ENCODE results near the gene IFT172.

Gene IFT172

DNA sequence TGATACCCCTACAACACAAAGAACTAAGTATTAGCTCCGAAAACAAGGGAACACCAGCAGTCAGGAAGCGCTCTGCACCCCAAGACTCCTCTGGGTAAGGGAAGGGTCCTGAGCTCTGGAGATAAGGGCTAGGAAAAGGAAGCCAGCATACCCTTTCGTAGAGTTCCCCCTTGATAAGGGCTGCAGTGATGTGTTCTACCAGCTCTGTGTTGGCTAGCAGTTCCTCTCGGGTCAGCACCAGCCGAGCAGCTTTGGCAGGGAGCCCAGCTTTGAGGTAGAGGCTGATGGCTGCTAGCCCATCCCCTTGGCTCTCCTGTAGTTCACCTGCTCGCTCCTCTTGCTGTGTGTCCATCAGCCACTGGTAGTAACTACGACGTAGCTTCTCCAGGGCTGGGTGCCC, 28.4 kb downstream of the IFT172 start:
- H3K4me3 ChIP-seq (ENCODE audit: control insufficient read depth, low read depth, low read length) = no peak overlapping the region
- no peak for DNase-seq (ENCODE audit: low read depth)
- TF ChIP-seq, protein P1, sequence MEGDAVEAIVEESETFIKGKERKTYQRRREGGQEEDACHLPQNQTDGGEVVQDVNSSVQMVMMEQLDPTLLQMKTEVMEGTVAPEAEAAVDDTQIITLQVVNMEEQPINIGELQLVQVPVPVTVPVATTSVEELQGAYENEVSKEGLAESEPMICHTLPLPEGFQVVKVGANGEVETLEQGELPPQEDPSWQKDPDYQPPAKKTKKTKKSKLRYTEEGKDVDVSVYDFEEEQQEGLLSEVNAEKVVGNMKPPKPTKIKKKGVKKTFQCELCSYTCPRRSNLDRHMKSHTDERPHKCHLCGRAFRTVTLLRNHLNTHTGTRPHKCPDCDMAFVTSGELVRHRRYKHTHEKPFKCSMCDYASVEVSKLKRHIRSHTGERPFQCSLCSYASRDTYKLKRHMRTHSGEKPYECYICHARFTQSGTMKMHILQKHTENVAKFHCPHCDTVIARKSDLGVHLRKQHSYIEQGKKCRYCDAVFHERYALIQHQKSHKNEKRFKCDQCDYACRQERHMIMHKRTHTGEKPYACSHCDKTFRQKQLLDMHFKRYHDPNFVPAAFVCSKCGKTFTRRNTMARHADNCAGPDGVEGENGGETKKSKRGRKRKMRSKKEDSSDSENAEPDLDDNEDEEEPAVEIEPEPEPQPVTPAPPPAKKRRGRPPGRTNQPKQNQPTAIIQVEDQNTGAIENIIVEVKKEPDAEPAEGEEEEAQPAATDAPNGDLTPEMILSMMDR (IDR thresholded peaks at IDR 0.05; ENCODE audit: control insufficient read depth, insufficient read depth, low read depth, low read length, missing control alignments) = no peak

DNA sequence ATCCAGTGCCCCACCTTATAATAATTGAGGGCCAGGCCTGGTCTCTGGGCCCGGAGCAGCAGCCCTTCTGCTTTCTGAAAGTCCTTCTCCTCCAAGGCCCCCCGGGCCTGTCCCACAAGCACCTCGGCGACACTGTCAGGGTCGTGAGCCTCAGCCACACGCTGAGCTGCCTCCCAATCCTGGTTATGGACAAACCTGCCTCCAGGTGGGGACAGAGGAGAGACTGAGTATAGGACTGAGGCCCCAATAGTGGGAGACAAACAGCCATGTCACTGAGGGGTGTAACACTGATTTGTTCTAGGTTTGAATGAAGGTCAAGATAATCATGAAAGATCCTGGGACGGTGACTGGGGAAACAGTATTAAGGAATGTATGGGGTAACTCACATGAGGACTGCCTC, 35.6 kb downstream of the IFT172 start:
- DNase-seq (ENCODE audit: low read depth) = no peak
- TF ChIP-seq, protein P1 (IDR thresholded peaks at IDR 0.05; ENCODE audit: control insufficient read depth, insufficient read depth, low read depth, low read length, missing control alignments) = no peak
- no peak overlapping the region for H3K4me3 ChIP-seq (ENCODE audit: control insufficient read depth, low read depth, low read length)

DNA sequence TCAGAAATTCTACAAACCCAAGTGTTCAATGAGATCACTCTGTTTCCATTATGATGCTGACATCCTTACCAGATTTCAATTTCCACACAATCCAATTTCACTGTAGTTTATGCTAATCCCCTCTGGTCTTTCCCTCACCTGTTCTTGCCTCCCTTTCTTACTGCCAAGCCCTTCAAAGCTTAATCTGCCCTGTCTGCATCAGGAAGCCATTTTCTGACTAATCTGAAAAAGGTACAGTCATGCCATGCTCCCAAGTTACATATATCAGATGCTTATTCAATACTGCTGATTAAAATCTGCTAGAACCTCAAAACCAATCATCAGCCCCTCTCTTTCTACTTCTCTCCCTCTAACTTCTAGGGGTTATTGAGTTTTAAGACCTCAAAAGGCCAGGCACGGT, 38.4 kb downstream of the IFT172 start:
- no peak overlapping the region for H3K4me3 ChIP-seq (ENCODE audit: control insufficient read depth, low read depth, low read length)
- TF ChIP-seq, protein P1 (IDR thresholded peaks at IDR 0.05; ENCODE audit: control insufficient read depth, insufficient read depth, low read depth, low read length, missing control alignments) = no peak

DNA sequence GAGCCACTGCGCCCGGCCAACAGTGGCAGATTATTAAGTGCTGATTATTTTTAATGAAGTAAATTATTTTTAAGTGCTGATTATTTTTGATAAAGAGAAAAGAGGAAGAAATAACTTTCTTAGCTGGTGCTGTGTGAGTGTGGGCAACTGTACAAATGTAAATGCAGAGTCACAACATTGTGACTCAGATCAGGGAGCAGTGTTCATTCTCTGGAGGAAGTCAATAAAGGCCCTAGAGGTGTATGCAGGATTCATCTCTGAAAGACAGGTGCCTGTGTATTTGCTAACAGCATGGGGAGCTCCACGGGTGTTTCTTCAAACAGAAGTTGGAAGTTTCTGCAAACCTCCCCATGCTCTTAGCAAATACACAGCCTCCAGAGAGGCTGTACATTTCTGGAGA, 41.2 kb downstream of the IFT172 start:
- DNase-seq (ENCODE audit: low read depth) = no peak
- TF ChIP-seq, protein P1 (IDR thresholded peaks at IDR 0.05; ENCODE audit: control insufficient read depth, insufficient read depth, low read depth, low read length, missing control alignments) = no peak

More for the DNA sequence above, 38.4 kb downstream of the IFT172 start:
- no peak for DNase-seq (ENCODE audit: low read depth)

DNA sequence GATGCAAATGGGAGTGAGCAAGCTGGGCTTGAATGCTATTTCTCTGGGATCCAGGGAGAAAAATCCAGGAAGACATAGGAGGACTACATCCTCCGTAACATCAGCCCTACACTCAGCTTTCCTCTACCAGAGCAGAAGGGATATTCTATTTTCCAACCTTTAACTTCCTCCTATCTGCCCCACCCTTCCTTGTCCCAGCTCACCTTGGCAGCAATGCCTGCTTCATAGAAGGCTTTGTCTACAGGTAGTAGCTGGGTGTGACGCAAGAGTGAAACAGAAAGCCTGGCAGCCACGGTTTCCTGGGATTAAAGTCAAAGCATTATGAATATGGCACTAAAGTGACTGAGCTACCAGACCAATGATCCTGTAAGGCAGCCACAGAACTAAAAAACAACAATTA, 43.5 kb downstream of the IFT172 start:
- DNase-seq (ENCODE audit: low read depth) = no peak
- TF ChIP-seq, protein P1 (IDR thresholded peaks at IDR 0.05; ENCODE audit: control insufficient read depth, insufficient read depth, low read depth, low read length, missing control alignments) = no peak

More for the DNA sequence above, 41.2 kb downstream of the IFT172 start:
- H3K4me3 ChIP-seq (ENCODE audit: control insufficient read depth, low read depth, low read length) = no peak overlapping the region

DNA sequence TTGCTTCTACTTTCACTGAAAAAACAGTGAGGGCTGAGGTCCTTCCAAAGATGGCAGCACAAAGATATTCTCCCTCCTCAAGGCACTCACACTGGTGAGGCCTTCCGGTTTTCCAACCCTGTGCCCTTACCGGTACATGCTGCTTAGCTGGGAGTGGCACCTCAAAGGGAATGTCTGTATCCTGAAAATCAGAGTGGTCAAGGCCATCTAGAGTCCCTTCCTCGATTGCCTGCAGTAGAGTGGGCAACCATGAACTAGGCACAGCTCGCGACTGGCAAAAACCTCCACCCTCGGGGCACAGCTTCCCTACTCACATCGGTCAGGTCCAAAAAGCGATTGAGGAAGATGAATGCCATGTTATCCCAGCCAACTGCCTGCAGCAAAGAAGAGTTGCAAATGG, 43.9 kb downstream of the IFT172 start:
- no peak overlapping the region for H3K4me3 ChIP-seq (ENCODE audit: control insufficient read depth, low read depth, low read length)
- TF ChIP-seq, protein P1 (IDR thresholded peaks at IDR 0.05; ENCODE audit: control insufficient read depth, insufficient read depth, low read depth, low read length, missing control alignments) = no peak
- DNase-seq (ENCODE audit: low read depth) = no peak

More for the DNA sequence above, 43.5 kb downstream of the IFT172 start:
- H3K4me3 ChIP-seq (ENCODE audit: control insufficient read depth, low read depth, low read length) = no peak overlapping the region

DNA sequence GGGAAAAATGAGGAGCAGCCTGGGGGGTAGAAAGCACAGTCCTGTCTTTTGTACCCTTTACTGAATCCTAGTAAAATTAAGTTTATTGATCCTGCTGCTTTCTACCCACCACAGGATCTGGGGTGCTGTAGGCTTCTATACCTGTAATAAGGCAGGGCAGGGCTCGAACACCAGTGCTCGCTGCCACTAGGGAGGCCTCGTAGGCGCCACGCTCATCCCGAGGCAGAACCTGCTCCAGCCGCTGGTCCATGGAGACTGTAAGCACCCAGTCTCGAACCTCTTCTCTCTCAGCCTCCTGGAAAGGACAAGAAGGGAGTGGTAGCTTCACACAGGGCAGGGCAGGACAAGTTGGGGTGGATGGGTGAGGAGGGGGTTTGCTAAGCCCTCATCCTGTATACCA, 44.4 kb downstream of the IFT172 start:
- no peak for DNase-seq (ENCODE audit: low read depth)
- TF ChIP-seq, protein P1 (IDR thresholded peaks at IDR 0.05; ENCODE audit: control insufficient read depth, insufficient read depth, low read depth, low read length, missing control alignments) = no peak
- no peak overlapping the region for H3K4me3 ChIP-seq (ENCODE audit: control insufficient read depth, low read depth, low read length)

Measured in AG09309 (cell line).